ENCODE measurements around the gene DNAJB13.

DNA sequence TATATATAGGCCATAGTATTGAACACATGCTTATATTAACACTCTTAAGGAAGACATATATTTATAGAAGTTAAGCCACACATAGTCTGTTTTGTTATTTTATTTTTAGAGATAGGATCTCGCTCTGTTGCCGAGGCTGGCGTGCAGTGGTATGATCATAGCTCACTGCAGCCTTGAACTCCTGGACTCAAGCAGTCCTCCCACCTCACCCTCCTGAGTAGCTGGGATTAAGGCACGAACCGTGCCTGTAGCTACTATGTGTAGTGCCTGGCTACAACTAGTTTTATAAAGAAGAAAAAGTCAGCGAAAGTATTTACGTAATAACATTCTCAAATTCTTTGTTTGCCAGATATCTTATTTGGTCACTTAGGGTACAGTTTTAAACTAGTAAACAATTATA lies 37.4 kb downstream of the DNAJB13 start:
- TF ChIP-seq EZH2 (IDR thresholded peaks at IDR 0.05; ENCODE audit: borderline replicate concordance, low read length): no peak
- TF ChIP-seq, protein P1, sequence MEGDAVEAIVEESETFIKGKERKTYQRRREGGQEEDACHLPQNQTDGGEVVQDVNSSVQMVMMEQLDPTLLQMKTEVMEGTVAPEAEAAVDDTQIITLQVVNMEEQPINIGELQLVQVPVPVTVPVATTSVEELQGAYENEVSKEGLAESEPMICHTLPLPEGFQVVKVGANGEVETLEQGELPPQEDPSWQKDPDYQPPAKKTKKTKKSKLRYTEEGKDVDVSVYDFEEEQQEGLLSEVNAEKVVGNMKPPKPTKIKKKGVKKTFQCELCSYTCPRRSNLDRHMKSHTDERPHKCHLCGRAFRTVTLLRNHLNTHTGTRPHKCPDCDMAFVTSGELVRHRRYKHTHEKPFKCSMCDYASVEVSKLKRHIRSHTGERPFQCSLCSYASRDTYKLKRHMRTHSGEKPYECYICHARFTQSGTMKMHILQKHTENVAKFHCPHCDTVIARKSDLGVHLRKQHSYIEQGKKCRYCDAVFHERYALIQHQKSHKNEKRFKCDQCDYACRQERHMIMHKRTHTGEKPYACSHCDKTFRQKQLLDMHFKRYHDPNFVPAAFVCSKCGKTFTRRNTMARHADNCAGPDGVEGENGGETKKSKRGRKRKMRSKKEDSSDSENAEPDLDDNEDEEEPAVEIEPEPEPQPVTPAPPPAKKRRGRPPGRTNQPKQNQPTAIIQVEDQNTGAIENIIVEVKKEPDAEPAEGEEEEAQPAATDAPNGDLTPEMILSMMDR (IDR thresholded peaks at IDR 0.05; ENCODE audit: low read length): no peak
